Measurements from ENCODE around the gene FTO.

DNA sequence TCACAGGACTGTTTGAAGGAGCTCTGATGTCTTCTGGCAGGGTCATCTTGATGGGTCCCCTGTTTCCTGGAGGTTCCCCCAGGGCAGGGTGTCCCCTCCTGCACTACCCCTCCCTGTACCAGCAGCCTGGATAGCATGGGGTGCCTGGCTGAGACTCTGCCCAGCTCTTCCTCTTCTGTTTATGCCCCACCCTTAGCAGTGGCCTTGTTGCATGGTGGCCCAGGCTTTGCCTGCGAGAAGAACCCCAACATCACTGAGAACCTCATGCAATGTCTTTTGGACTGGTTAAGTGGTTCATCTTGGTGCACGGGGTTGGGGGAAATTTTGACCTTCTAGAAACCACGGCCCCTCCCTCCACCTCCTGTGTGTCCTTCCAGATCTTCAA lies 460.8 kb downstream of the FTO start:
- TF ChIP-seq, protein P1, sequence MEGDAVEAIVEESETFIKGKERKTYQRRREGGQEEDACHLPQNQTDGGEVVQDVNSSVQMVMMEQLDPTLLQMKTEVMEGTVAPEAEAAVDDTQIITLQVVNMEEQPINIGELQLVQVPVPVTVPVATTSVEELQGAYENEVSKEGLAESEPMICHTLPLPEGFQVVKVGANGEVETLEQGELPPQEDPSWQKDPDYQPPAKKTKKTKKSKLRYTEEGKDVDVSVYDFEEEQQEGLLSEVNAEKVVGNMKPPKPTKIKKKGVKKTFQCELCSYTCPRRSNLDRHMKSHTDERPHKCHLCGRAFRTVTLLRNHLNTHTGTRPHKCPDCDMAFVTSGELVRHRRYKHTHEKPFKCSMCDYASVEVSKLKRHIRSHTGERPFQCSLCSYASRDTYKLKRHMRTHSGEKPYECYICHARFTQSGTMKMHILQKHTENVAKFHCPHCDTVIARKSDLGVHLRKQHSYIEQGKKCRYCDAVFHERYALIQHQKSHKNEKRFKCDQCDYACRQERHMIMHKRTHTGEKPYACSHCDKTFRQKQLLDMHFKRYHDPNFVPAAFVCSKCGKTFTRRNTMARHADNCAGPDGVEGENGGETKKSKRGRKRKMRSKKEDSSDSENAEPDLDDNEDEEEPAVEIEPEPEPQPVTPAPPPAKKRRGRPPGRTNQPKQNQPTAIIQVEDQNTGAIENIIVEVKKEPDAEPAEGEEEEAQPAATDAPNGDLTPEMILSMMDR (IDR thresholded peaks at IDR 0.05), result no peak
- TF ChIP-seq POLR2AphosphoS5 (IDR thresholded peaks at IDR 0.05), result no peak
